Activated naive CD8-positive, alpha-beta T cell treated with anti-CD3 and anti-CD28 coated beads, Interleukin-2, amount 10 ng/mL, durations not matched to agents 7 days and 5 days (primary cell): Measurements from ENCODE around the gene GPAT2. TPM values are rescaled to one million over a fixed set of nuclear protein-coding genes. Genes with fewer than 3 reads are reported as not detected.
"Not testable (repeated sequence)": the region's sequence is repeated elsewhere in the genome, so short reads cannot be mapped to it uniquely, and the experiment has no call there.

Experiments used
- ATAC-seq: fragments of 150-1000 bp; cut with Tn5 transposase; one replicate; pipeline ENCODE4 v1.10.0; 2021; ENCODE audit warnings: low read depth, moderate library complexity
- POLR2A ChIA-PET: fragments of 350-600 bp; sonication (Branson Sonifier 250); formaldehyde crosslinking; loops from one replicate; lab custom pipeline; 2021; ENCODE audit warnings: antibody characterized with exemption; lab: Charles Lee
- DNase-seq: peaks from one replicate; pipeline ENCODE4 v3.0.0; 2021
- H3K27ac Mint-ChIP-seq: one replicate; pipeline ENCODE4 v1.8.0; 2022; ENCODE audit warnings: mild to moderate bottlenecking, mixed read lengths
- H3K27me3 Mint-ChIP-seq: one replicate; pipeline ENCODE4 v1.8.0; 2022; ENCODE audit warnings: mild to moderate bottlenecking, moderate library complexity, mixed read lengths
- H3K36me3 Mint-ChIP-seq: one replicate; pipeline ENCODE4 v1.8.0; 2021; ENCODE audit warnings: mild to moderate bottlenecking, mixed read lengths
- H3K4me1 Mint-ChIP-seq: one replicate; pipeline ENCODE4 v1.8.0; 2021; ENCODE audit warnings: mixed read lengths
- H3K4me3 Mint-ChIP-seq: one replicate; pipeline ENCODE4 v1.8.0; 2022; ENCODE audit warnings: mild to moderate bottlenecking, moderate library complexity, mixed read lengths
- H3K9me3 Mint-ChIP-seq: one replicate; pipeline ENCODE4 v1.8.0; 2021; ENCODE audit warnings: mixed read lengths
- total RNA-seq, 2 experiments: library from RNA; stranded (reverse); gene quantifications; one replicate each; pipeline ENCODE4 v1.2.3, GENCODE V29; 2021

GPAT2 gene
- total RNA-seq, 2 experiments from 2014 or later = 14.0 to 15.0 TPM

DNA sequence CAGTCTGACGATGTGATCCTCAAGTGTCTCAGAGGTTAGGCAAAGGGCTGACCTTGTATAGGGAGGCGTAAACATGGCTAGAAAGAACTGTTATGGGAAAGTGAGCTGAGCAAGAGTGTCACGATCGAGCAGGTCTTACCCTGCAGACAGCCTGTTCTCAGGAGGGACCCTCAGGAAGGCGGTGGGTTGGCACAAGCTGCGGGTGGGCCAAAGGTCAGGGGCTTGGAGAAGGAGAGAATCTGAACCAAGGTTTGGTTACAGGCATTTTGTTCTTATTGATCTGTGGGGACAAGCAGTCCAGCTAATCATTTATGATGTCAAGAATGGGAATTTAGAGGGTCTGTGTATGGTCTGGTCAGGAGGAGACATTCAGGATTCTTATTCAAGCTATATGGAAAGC lies 26.7 kb downstream of the GPAT2 start:
- H3K4me3 Mint-ChIP-seq, H3K9me3 Mint-ChIP-seq, H3K36me3 Mint-ChIP-seq, POLR2A ChIA-PET, H3K27ac Mint-ChIP-seq, ATAC-seq, H3K4me1 Mint-ChIP-seq, DNase-seq: not testable (repeated sequence)
- peaks cover 34% of the 10 kb centered on the region for H3K27me3 Mint-ChIP-seq

DNA sequence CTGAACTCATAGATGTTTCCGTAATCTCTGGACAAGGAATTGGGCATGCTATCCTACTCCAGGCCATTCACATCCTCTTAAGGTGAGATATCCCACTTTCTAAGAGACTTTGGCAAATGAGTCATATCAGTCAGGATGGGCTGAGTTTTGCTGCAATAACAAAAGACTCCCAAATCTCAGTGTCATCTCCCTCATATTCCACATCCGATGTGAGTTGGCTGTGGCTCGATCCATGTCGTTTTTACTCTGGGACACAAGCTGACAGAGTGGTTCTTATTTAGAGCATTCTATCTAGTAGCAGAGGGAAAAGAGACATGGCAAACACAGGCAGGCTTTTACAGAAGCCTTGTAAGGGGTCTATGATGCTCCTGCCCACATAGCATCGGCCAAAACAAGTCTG lies 28.5 kb downstream of the GPAT2 start:
- ATAC-seq, H3K4me3 Mint-ChIP-seq, POLR2A ChIA-PET, H3K36me3 Mint-ChIP-seq, H3K27ac Mint-ChIP-seq, H3K4me1 Mint-ChIP-seq, H3K9me3 Mint-ChIP-seq, DNase-seq: not testable (repeated sequence)
- peaks cover 43% of the 10 kb centered on the region for H3K27me3 Mint-ChIP-seq

DNA sequence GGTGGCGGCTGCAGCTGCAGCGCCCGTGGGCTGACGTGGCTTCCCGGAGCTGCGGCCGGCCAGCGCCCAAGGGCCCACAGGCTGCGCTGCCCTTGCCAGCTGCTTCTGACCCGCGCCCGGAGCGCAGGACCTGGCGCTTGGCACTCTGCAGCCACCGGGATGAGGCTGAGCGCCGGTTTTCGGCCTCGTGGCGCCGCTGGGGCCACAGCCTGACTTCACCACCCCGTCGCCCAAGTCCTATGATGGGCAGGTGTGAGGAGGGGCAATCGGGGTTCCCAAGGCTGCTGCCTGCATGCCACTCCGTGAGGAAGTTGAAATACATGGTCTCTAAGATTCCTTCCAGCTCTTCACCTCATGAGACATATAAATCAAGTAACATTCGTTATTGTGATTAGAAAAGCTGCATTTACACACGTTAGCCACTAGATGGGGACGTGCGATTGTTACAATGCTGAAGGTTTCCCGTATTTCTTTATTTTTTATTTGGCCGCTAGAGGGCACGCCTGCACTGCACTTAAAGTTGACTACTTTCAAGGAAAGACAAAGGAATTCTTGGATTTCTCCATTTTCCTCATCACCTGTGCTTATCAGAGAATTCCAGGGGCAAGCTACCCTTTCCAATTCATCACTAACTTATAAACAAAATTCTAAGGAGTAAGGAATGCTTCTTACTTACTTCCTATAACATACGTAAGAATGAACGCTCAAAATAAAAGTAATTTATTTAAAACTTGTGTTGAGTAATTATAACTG lies 42.0 kb downstream of the GPAT2 start:
- H3K36me3 Mint-ChIP-seq, H3K9me3 Mint-ChIP-seq: not testable (repeated sequence)
- peak overlapping the region; percentile 91 for H3K27ac Mint-ChIP-seq

DNA sequence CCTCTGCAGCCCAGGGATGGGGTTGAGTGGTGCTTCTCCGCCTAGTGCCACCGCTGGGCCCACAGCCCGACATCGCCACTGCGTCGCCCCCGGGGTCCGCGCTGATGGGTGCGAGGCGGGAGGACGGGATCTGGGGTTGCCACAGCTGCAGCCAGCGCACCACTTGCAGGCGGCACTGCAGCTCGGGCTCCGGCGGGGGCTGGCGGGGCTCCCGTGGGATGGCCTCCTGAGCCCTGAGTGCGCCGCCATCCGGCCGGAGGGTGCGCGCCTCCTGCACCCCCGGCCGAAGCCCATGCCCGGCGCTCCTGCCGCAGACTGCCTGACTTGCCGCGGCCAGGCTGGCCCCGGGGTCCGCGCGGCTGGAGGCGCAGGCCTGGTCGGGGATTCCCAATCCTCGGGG lies 42.6 kb downstream of the GPAT2 start:
- H3K27ac Mint-ChIP-seq = peak overlapping the region; percentile 70
- peak overlapping the region; percentile 74 for H3K4me3 Mint-ChIP-seq
- peaks cover 22% of the 10 kb centered on the region for H3K27me3 Mint-ChIP-seq
- DNase-seq = peak; percentile 62
- H3K4me1 Mint-ChIP-seq, H3K36me3 Mint-ChIP-seq, H3K9me3 Mint-ChIP-seq: not testable (repeated sequence)
- POLR2A ChIA-PET = interaction anchor here (1.4 to 1.5 kb wide), 2 partner anchors 125 to 273 kb away, joined by 3 read pairs; no protein-coding TSS in a partner anchor
- peak; percentile 38 for ATAC-seq

More for the DNA sequence above, 42.0 kb downstream of the GPAT2 start:
- Mint-ChIP-seq H3K4me3 (peak overlapping the region; percentile 88), H3K27me3 (peaks cover 23% of the 10 kb centered on the region)
- not testable (repeated sequence) for H3K4me1 Mint-ChIP-seq
- ATAC-seq = peak; percentile 57
- POLR2A ChIA-PET = interaction anchor here (0.7 to 1.5 kb wide), 4 partner anchors 124 to 272 kb away, joined by 3 to 4 read pairs (median 3); partner anchors contain the start of gene ADRA2B
- DNase-seq = peak; percentile 67

DNA sequence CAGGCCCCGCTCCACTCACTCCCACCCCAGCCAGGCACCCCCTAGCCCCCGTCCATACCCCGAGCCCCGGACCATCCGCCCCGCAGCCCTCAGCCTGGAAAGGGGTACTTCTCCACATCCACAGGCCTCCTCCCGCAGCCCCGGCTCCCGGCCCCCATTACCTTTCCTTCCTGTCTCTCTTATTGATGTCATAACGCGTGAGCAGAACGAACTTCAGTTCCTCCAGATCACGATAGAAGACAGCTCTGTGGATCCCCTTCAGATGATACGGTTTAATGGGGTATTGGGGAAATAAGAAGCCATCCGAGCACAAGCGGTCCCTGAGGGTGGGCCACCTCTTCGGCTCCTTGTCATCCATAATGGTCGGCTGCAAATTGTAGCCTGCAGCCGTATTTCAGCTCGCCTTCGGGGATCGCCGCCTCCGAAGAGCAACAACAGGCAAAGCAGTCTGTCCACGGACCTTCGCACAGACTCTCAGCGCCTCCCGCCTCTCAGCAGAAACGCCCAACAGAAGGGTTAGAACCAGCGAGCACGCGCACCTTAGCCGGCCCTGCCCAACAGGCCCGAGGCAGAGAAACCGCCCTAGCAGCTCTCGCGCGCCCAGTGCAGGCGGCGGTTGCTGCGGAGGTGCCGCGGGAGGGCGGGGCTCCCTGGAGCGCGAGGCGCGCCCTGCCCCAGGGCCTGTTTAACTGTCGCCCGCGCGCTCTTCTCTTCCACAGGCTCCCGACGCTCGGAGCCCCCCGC lies 43.2 kb downstream of the GPAT2 start, which contains the start of gene ANKRD36C:
Gene ANKRD36C (minus strand): TSS at position 474 of the 744 bp plus-strand sequence. CDS start 116 bp downstream, at position 358.
- peak; percentile 93 for ATAC-seq
- not testable (repeated sequence) for H3K36me3 Mint-ChIP-seq, H3K4me1 Mint-ChIP-seq, H3K9me3 Mint-ChIP-seq
- H3K27me3 Mint-ChIP-seq = peaks cover 22% of the 10 kb centered on the region
- DNase-seq = peak; percentile 63
- H3K27ac Mint-ChIP-seq = peak within 1 kb of the TSS; percentile 97
- peak within 1 kb of the TSS; percentile 97 for H3K4me3 Mint-ChIP-seq
- POLR2A ChIA-PET = interaction anchor here (0.6 to 1.5 kb wide), 4 partner anchors 126 to 276 kb away, joined by 3 to 4 read pairs (median 3); partner anchors contain the start of gene STARD7

DNA sequence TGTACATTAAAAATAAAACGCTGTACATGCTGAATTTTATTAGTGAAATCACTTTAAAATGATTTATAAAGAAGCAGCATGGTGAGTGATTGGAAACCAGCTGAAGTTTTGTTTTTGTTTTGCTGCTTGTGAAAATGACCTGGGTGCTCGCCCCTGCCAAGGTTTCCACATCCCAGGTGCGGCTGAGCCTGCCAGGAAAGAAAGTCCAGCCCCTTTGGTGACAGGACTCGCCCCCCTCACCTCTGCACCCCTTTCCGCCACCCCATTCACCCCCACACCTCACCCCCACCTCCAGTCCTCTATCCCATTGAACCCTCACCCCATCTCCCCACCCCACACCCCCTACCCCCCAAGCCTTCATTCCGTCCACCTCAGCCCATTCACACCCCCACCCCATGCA lies 43.8 kb downstream of the GPAT2 start:
- H3K27ac Mint-ChIP-seq = peak overlapping the region; percentile 67
- POLR2A ChIA-PET = interaction anchor here (0.6 to 1.5 kb wide), 4 partner anchors 126 to 276 kb away, joined by 3 to 4 read pairs (median 3); partner anchors contain the start of gene STARD7
- H3K4me1 Mint-ChIP-seq, H3K36me3 Mint-ChIP-seq, H3K9me3 Mint-ChIP-seq, DNase-seq, ATAC-seq: not testable (repeated sequence)
- H3K4me3 Mint-ChIP-seq = peak overlapping the region; percentile 82
- peaks cover 20% of the 10 kb centered on the region for H3K27me3 Mint-ChIP-seq

Other genes with a start within 250 kb of the GPAT2 start
- gene ANKRD36C, start 43.1 kb downstream of the GPAT2 start, total RNA-seq = 10 to 100 TPM; 87.0 to 89.7 TPM
- gene ADRA2B, start 81.7 kb upstream of the GPAT2 start, total RNA-seq = under 1 TPM; 0.17 to 0.26 TPM
- gene ASTL, start 103.6 kb upstream of the GPAT2 start, total RNA-seq = 10 to 100 TPM; 12.2 to 14.7 TPM
- gene DUSP2, start 110.5 kb upstream of the GPAT2 start, total RNA-seq = 10 to 100 TPM; 47.7 to 50.2 TPM
- gene STARD7, start 173.9 kb upstream of the GPAT2 start, total RNA-seq = 100 to 1,000 TPM; 105 to 114 TPM
- gene TMEM127, start 231.1 kb upstream of the GPAT2 start, total RNA-seq = 10 to 100 TPM; 33.4 to 39.1 TPM
- 10 to 100 TPM; 66.2 to 68.2 TPM for gene CIAO1, start 231.3 kb upstream of the GPAT2 start, total RNA-seq